ENCODE results near the gene ROBO1.

Gene ROBO1

GRCh38 chr3:79170021-79170420 lies 597.8 kb downstream of the ROBO1 start:
- H3K4me3 Mint-ChIP-seq: no peak overlapping the region
- H3K4me1 Mint-ChIP-seq: no peaks in the 10 kb centered on the region
- DNase-seq (ENCODE audit: low spot score in 2 of 2) (no peak), ATAC-seq (replicated peaks; ENCODE audit: extremely low read depth, poor library complexity, severe bottlenecking) (no peak)
- H3K27me3 Mint-ChIP-seq: no peaks in the 10 kb centered on the region
- no peaks in the 10 kb centered on the region for H3K36me3 Mint-ChIP-seq (ENCODE audit: insufficient read depth)
- H3K9me3 Mint-ChIP-seq: peaks cover 15% of the 10 kb centered on the region
- no peak overlapping the region for H3K27ac Mint-ChIP-seq (ENCODE audit: low read depth)

- Mint-ChIP-seq H3K9me3 (peaks cover 23% of the 10 kb centered on the region), H3K36me3 (ENCODE audit: insufficient read depth) (no peaks in the 10 kb centered on the region), H3K4me1 (no peaks in the 10 kb centered on the region), H3K27me3 (no peaks in the 10 kb centered on the region), H3K27ac (ENCODE audit: low read depth) (no peak overlapping the region), H3K4me3 (no peak overlapping the region)
- ATAC-seq (replicated peaks; ENCODE audit: extremely low read depth, poor library complexity, severe bottlenecking) (no peak), DNase-seq (ENCODE audit: low spot score in 2 of 2) (no peak)
Measured at GRCh38 chr3:79167651-79168416, 600.0 kb downstream of the ROBO1 start.

- Mint-ChIP-seq H3K4me3 (no peak overlapping the region), H3K36me3 (ENCODE audit: insufficient read depth) (no peaks in the 10 kb centered on the region), H3K9me3 (peaks cover 13% of the 10 kb centered on the region), H3K27me3 (no peaks in the 10 kb centered on the region), H3K27ac (ENCODE audit: low read depth) (no peak overlapping the region), H3K4me1 (no peaks in the 10 kb centered on the region)
- no peak for DNase-seq (ENCODE audit: low spot score in 2 of 2)
- no peak for ATAC-seq (replicated peaks; ENCODE audit: extremely low read depth, poor library complexity, severe bottlenecking)
Measured at GRCh38 chr3:79162653-79163052, 605.1 kb downstream of the ROBO1 start.

GRCh38 chr3:79161941-79162340 lies 605.9 kb downstream of the ROBO1 start:
- Mint-ChIP-seq H3K36me3 (ENCODE audit: insufficient read depth) (no peaks in the 10 kb centered on the region), H3K9me3 (peaks cover 8% of the 10 kb centered on the region), H3K27me3 (no peaks in the 10 kb centered on the region), H3K4me1 (no peaks in the 10 kb centered on the region), H3K27ac (ENCODE audit: low read depth) (no peak overlapping the region), H3K4me3 (no peak overlapping the region)
- no peak for ATAC-seq (replicated peaks; ENCODE audit: extremely low read depth, poor library complexity, severe bottlenecking)
- no peak for DNase-seq (ENCODE audit: low spot score in 2 of 2)

- Mint-ChIP-seq H3K27me3 (no peaks in the 10 kb centered on the region), H3K9me3 (peaks cover 17% of the 10 kb centered on the region), H3K4me1 (no peaks in the 10 kb centered on the region), H3K27ac (ENCODE audit: low read depth) (no peak overlapping the region), H3K4me3 (no peak overlapping the region), H3K36me3 (ENCODE audit: insufficient read depth) (no peaks in the 10 kb centered on the region)
- ATAC-seq (replicated peaks; ENCODE audit: extremely low read depth, poor library complexity, severe bottlenecking) (no peak), DNase-seq (ENCODE audit: low spot score in 2 of 2) (no peak)
Measured at GRCh38 chr3:79160421-79160820, 607.4 kb downstream of the ROBO1 start.

GRCh38 chr3:79159736-79160135 lies 608.1 kb downstream of the ROBO1 start:
- H3K9me3 Mint-ChIP-seq: peaks cover 16% of the 10 kb centered on the region
- DNase-seq (ENCODE audit: low spot score in 2 of 2) (no peak), ATAC-seq (replicated peaks; ENCODE audit: extremely low read depth, poor library complexity, severe bottlenecking) (no peak)
- no peak overlapping the region for H3K27ac Mint-ChIP-seq (ENCODE audit: low read depth)
- H3K27me3 Mint-ChIP-seq: no peaks in the 10 kb centered on the region
- H3K4me1 Mint-ChIP-seq: no peaks in the 10 kb centered on the region
- no peak overlapping the region for H3K4me3 Mint-ChIP-seq
- no peaks in the 10 kb centered on the region for H3K36me3 Mint-ChIP-seq (ENCODE audit: insufficient read depth)

GRCh38 chr3:79157191-79157590 lies 610.6 kb downstream of the ROBO1 start:
- H3K36me3 Mint-ChIP-seq (ENCODE audit: insufficient read depth): no peaks in the 10 kb centered on the region
- no peak overlapping the region for H3K4me3 Mint-ChIP-seq
- DNase-seq (ENCODE audit: low spot score in 2 of 2): no peak
- ATAC-seq (replicated peaks; ENCODE audit: extremely low read depth, poor library complexity, severe bottlenecking): no peak
- H3K27me3 Mint-ChIP-seq: no peaks in the 10 kb centered on the region
- peaks cover 17% of the 10 kb centered on the region for H3K9me3 Mint-ChIP-seq
- H3K27ac Mint-ChIP-seq (ENCODE audit: low read depth): no peak overlapping the region
- H3K4me1 Mint-ChIP-seq: no peaks in the 10 kb centered on the region

GRCh38 chr3:79154865-79155264 lies 612.9 kb downstream of the ROBO1 start:
- no peak for DNase-seq (ENCODE audit: low spot score in 2 of 2)
- no peak for ATAC-seq (replicated peaks; ENCODE audit: extremely low read depth, poor library complexity, severe bottlenecking)
- Mint-ChIP-seq H3K4me3 (no peak overlapping the region), H3K4me1 (no peaks in the 10 kb centered on the region), H3K9me3 (peaks cover 28% of the 10 kb centered on the region), H3K27ac (ENCODE audit: low read depth) (no peak overlapping the region), H3K36me3 (ENCODE audit: insufficient read depth) (no peaks in the 10 kb centered on the region), H3K27me3 (no peaks in the 10 kb centered on the region)

GRCh38 chr3:79148786-79149185 lies 619.0 kb downstream of the ROBO1 start:
- Mint-ChIP-seq H3K4me3 (no peak overlapping the region), H3K36me3 (ENCODE audit: insufficient read depth) (no peaks in the 10 kb centered on the region), H3K4me1 (no peaks in the 10 kb centered on the region), H3K27me3 (no peaks in the 10 kb centered on the region), H3K9me3 (peaks cover 38% of the 10 kb centered on the region), H3K27ac (ENCODE audit: low read depth) (no peak overlapping the region)
- no peak for DNase-seq (ENCODE audit: low spot score in 2 of 2)
- no peak for ATAC-seq (replicated peaks; ENCODE audit: extremely low read depth, poor library complexity, severe bottlenecking)

GRCh38 chr3:79146024-79146423 lies 621.8 kb downstream of the ROBO1 start:
- H3K27ac Mint-ChIP-seq (ENCODE audit: low read depth): no peak overlapping the region
- H3K27me3 Mint-ChIP-seq: no peaks in the 10 kb centered on the region
- H3K4me1 Mint-ChIP-seq: no peaks in the 10 kb centered on the region
- H3K4me3 Mint-ChIP-seq: no peak overlapping the region
- H3K36me3 Mint-ChIP-seq (ENCODE audit: insufficient read depth): no peaks in the 10 kb centered on the region
- no peak for DNase-seq (ENCODE audit: low spot score in 2 of 2)
- peaks cover 27% of the 10 kb centered on the region for H3K9me3 Mint-ChIP-seq
- ATAC-seq (replicated peaks; ENCODE audit: extremely low read depth, poor library complexity, severe bottlenecking): no peak

- no peaks in the 10 kb centered on the region for H3K27me3 Mint-ChIP-seq
- no peaks in the 10 kb centered on the region for H3K4me1 Mint-ChIP-seq
- no peak overlapping the region for H3K4me3 Mint-ChIP-seq
- DNase-seq (ENCODE audit: low spot score in 2 of 2) (no peak), ATAC-seq (replicated peaks; ENCODE audit: extremely low read depth, poor library complexity, severe bottlenecking) (no peak)
- peaks cover 21% of the 10 kb centered on the region for H3K9me3 Mint-ChIP-seq
- no peak overlapping the region for H3K27ac Mint-ChIP-seq (ENCODE audit: low read depth)
- no peaks in the 10 kb centered on the region for H3K36me3 Mint-ChIP-seq (ENCODE audit: insufficient read depth)
Measured at GRCh38 chr3:79140708-79141107, 627.1 kb downstream of the ROBO1 start.

- DNase-seq (ENCODE audit: low spot score in 2 of 2) (no peak), ATAC-seq (replicated peaks; ENCODE audit: extremely low read depth, poor library complexity, severe bottlenecking) (no peak)
- H3K4me3 Mint-ChIP-seq: no peak overlapping the region
- H3K36me3 Mint-ChIP-seq (ENCODE audit: insufficient read depth): no peaks in the 10 kb centered on the region
- no peaks in the 10 kb centered on the region for H3K4me1 Mint-ChIP-seq
- H3K9me3 Mint-ChIP-seq: peaks cover 20% of the 10 kb centered on the region
- no peak overlapping the region for H3K27ac Mint-ChIP-seq (ENCODE audit: low read depth)
- H3K27me3 Mint-ChIP-seq: no peaks in the 10 kb centered on the region
Measured at GRCh38 chr3:79139395-79140068, 628.3 kb downstream of the ROBO1 start.

GRCh38 chr3:79125313-79125984 lies 642.3 kb downstream of the ROBO1 start:
- no peak overlapping the region for H3K4me3 Mint-ChIP-seq
- no peaks in the 10 kb centered on the region for H3K27me3 Mint-ChIP-seq
- H3K9me3 Mint-ChIP-seq: peaks cover 19% of the 10 kb centered on the region
- no peaks in the 10 kb centered on the region for H3K4me1 Mint-ChIP-seq
- no peak for ATAC-seq (replicated peaks; ENCODE audit: extremely low read depth, poor library complexity, severe bottlenecking)
- DNase-seq (ENCODE audit: low spot score in 2 of 2): no peak
- H3K27ac Mint-ChIP-seq (ENCODE audit: low read depth): no peak overlapping the region
- H3K36me3 Mint-ChIP-seq (ENCODE audit: insufficient read depth): no peaks in the 10 kb centered on the region
